GM21526 (cell line): ENCODE measurements around the gene LAMP5.

ENCODE experiments used
- ATAC-seq: cut with Tn5 transposase; IDR thresholded peaks from one replicate; pipeline ENCODE4 v1.9.1; 2021; ENCODE audit warnings: moderate library complexity; ENCODE audit not compliant: unreplicated experiment, low FRiP score

LAMP5 gene, protein sequence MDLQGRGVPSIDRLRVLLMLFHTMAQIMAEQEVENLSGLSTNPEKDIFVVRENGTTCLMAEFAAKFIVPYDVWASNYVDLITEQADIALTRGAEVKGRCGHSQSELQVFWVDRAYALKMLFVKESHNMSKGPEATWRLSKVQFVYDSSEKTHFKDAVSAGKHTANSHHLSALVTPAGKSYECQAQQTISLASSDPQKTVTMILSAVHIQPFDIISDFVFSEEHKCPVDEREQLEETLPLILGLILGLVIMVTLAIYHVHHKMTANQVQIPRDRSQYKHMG

GRCh38 chr20:9514461-9515213 is at the start of gene LAMP5:
Gene LAMP5, plus strand, starts transcription at chr20:9514590. Its CDS starts 263 bp downstream, at chr20:9514853.
- no peak for ATAC-seq

DNA sequence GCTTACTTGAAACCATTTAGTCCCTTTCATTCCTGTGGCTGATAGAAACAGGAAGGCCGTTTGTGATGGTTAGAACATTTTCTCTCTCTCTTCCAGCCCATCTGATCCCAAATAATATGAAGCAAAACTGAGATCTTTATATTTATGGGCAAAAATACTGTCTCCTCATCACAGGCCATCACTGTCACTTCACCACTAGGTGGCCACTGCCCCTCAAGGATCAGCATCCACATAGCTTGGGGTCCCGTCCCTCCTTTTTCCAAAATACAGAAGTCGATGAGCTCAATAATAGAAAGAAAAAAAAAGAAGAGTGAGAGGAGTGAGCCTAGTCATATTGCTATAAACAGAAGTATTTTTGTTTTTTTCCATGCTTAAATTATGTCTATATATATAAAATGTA is 46.4 kb upstream of the LAMP5 start:
- peak; percentile 75 for ATAC-seq

GRCh38 chr20:9474835-9475415 is 39.5 kb upstream of the LAMP5 start:
- ATAC-seq: no peak

DNA sequence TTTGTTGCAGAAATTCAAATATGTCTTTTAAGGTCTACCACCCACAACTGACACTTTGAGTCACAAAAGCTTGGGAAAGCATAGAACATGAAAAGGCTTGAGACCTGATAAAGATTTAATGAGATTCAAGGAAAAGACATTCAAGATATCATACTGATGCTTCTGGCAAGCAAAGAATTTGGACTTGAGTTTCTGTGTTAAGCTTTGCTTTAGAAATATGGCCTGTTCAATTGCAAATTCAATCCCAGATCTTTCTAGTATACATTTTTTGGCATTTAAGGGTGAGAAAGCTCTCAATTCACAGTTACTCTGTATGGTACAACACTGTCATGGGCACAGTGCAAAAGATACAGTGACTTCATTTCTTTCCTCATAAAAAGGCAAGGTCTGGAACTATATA is 38.9 kb upstream of the LAMP5 start:
- no peak for ATAC-seq

DNA sequence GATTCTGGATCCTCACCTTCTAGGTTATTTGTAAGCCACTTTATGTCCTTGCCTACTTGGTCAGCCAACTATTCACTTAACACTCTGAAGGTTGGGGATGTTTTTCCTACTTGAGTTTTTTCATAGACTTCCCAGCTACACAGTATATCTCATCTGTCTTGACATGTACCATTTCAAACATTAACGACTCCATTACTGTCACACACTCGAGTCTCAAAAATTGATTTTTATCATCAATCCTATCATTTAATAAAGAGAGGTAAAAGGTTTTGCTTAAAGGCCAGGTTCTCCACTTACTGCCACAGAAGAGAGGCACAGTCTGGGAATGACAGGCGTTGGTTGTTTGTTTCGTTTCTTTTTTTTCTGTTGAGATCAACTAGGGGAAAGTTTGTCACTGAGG is 38.2 kb upstream of the LAMP5 start:
- ATAC-seq: no peak

- ATAC-seq: no peak
Measured at GRCh38 chr20:9476637-9477036, 37.8 kb upstream of the LAMP5 start.

GRCh38 chr20:9478771-9479170 is 35.6 kb upstream of the LAMP5 start:
- no peak for ATAC-seq

- no peak for ATAC-seq
Measured at GRCh38 chr20:9480066-9480465, 34.3 kb upstream of the LAMP5 start.

DNA sequence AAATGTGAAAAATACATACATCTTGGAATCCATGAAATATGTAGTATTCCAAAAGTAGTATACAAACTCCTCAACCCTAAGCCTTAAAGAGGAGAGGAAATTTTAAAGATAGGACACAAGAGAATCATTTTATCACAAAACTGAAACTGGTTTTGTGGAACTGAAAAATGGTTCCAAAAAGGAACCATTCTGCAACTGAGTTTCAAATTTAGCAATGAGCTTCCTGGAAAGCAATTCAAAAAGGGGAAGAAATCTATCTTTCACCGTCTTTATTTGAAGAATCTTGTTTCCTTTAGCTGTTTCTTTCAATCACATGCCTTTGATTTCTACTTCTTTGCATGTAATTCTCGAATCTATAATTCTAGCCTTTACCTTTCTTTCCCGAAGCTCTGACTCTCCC is 32.2 kb upstream of the LAMP5 start:
- no peak for ATAC-seq

DNA sequence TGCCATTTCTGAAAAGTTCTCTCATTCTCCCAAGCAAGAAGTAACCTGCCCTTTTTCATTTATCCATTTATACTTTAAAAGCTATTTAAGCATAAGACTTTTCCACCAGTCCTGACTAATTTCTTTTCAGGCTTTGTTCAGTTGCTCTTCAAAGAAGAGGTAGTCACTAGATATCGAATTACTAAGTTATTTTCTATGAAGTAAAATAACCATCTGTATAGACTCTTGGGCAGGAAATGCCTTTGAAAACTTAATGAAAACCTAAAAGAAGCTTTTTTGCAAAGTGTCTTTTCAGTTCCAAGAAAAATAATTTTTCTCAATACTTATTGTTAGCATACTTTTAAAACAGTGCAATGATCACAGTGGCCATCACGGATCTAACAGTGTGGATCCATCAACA is 31.3 kb upstream of the LAMP5 start:
- ATAC-seq: no peak

DNA sequence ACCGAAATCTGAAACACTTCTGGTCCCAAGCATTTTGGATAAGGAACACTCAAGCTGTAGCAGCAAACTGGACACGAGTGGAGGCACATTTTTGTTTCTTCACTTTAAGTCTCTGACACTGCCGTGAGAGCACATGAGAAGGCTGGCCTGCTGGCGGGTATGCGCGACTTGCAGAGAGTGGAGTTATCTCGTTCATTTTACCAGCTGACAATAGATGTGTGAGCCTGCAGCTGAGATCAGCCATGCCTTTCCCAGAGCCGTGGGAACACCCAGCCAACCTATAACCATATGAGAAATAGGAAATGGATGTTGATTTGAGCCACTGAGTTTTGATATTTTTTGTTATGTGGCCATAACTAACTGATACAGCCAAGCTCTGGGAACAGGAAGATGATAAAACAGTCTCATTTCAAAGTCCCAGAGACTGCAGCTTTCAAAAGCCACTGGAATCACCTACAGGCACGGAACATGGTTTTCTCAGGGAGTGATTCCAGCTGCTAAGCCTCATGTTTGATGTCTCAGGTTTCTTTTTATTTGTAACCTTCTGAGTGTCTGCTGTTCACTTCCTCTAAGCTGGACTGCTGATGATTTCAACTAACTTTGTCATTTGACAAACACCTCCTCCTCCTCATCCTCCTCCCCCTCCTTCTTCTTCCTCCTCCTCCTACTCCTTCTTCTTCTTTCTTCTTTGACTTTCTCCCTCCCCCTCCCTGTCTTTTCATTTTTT is 28.6 kb upstream of the LAMP5 start:
- no peak for ATAC-seq

DNA sequence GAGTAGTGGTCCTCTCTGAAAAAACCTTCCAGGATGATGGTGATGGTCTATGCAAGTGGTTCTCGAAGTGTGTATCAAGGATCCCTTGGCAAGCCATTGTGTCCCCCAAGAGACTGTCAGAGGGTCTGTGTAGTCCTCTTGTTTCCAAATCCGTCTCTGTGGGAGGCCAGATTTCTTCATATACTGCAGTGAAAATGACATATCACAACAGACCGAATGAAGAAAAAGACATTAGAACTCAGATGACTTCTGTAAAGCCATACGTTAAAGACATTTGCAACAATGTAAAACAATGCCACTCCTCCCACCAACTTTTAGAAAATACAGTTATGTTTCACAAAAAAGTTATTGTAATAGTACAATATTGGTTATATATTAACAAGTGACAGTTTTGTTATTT is 27.2 kb upstream of the LAMP5 start:
- ATAC-seq: no peak

GRCh38 chr20:9488063-9488462 is 26.3 kb upstream of the LAMP5 start:
- ATAC-seq: no peak

- ATAC-seq: no peak
Measured at GRCh38 chr20:9490161-9490560, 24.2 kb upstream of the LAMP5 start.

- ATAC-seq: no peak
Measured at GRCh38 chr20:9490631-9491030, 23.8 kb upstream of the LAMP5 start.

- ATAC-seq: no peak
Measured at GRCh38 chr20:9491324-9491723, 23.1 kb upstream of the LAMP5 start.

DNA sequence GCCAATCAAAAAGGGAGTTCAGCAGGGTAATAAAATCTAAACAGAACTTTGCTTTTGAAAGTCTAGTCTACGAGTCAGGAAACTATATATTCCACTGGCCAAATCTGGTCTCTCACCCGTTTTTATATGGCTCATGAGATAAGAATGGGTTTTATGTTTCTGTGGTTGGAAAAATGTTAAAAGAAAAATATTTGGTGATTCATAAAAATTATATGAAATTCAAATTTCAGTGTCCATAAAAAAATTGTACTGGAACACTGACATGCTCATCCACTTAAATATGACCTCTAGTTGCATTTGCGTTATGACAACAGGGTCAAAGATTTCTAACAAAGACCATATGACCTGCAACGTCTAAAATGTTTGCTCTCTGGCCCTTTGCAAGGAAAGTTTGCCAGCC is 22.3 kb upstream of the LAMP5 start:
- no peak for ATAC-seq

DNA sequence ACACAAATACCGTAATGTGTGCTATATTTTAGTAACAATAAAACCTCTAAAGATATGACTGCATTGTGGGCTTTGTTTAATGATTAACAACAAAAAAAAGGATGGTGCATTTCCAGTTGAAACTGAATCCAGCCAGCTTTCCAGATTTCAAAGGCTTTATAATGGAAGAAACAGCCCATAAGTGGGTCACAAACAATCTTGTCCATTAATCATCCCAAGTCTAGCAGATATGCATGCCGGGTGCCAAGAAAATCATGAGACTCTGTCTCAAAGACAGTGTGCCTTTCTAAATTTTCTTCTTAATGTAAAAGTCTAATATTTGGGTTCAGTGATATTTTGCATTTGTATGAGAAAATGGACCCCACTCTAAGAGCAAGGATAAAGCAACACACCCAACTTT is 20.6 kb upstream of the LAMP5 start:
- ATAC-seq: no peak

DNA sequence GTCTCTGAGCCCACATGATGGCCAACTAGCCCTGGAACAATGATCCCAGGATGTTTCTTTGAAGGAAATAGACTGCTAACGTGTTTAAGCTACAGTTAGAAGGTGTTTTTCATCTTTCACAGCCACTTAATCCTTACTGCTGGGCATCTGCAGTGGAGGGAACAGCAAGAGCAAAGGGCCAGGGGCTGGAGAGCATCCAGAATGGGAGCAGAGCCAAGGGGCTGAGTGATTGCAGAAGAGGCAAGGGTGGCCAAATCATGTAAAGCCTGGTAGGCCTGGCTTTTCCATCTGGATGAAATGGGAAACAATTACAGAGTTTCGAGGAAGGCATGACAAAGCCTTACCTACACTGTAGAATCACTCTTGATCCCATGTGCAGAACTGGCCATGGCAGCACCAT is 18.7 kb upstream of the LAMP5 start:
- no peak for ATAC-seq

GRCh38 chr20:9496155-9496554 is 18.2 kb upstream of the LAMP5 start:
- no peak for ATAC-seq

- no peak for ATAC-seq
Measured at GRCh38 chr20:9498322-9498721, 16.1 kb upstream of the LAMP5 start.
